Tibial artery (tissue), 4 donors: Measurements from ENCODE around the gene PEX5L.

ENCODE experiments used
- DNase-seq, 2 donors: peaks; one replicate each; pipeline ENCODE4 v3.0.0-alpha.2; 2019
- H3K27ac ChIP-seq, 2 donors: fragments of 200-600 bp; sonication (generic) in 1 of 2; 1 replicate in 1 of 2; 2 replicates in 1 of 2; pipeline ENCODE4 v1.5.1; 2018 to 2019; ENCODE audit warnings: mild to moderate bottlenecking in 1 of 2
- H3K27me3 ChIP-seq, 2 donors: fragments of 200-600 bp; sonication (generic) in 1 of 2; one replicate each; pipeline versions ENCODE4 v1.5.1 to v1.6.0; 2016 to 2019
- H3K36me3 ChIP-seq, 3 donors: fragments of 200-600 bp; sonication (generic) in 2 of 3; one replicate each; pipeline ENCODE4 v1.5.1; 2016 to 2019; ENCODE audit warnings: mild to moderate bottlenecking in 2 of 3
- H3K4me1 ChIP-seq, 4 donors: fragments of 200-600 bp; sonication (generic) in 2 of 4; 1 replicate in 3 of 4; 2 replicates in 1 of 4; pipeline ENCODE4 v1.5.1; 2016 to 2019
- H3K4me3 ChIP-seq, 2 donors: fragments of 200-600 bp; sonication (generic) in 1 of 2; 1 replicate in 1 of 2; 2 replicates in 1 of 2; pipeline ENCODE4 v1.5.1; 2018 to 2019; ENCODE audit warnings: mild to moderate bottlenecking in 2 of 2
- H3K9me3 ChIP-seq, 3 donors: fragments of 200-600 bp; sonication (generic) in 1 of 3; one replicate each; pipeline ENCODE4 v1.5.1; 2016 to 2019
- intact Hi-C: fragments of 100-400 bp; cut with DNase I; formaldehyde crosslinking; loops from one replicate; pipeline ENCODE4 v1.15.0; 2023; ENCODE audit warnings: low total_unique reads
- TF ChIP-seq, protein P1 (sequence below), 2 experiments: fragments of 200-600 bp in 1 of 2; fragments of 450-650 bp in 1 of 2; IDR thresholded peaks; one replicate each; pipeline ENCODE4 v1.5.1; 2017 to 2019; ENCODE audit warnings: antibody characterized with exemption in 2 of 2, mild to moderate bottlenecking in 1 of 2, moderate library complexity in 1 of 2

PEX5L gene

GRCh38 chr3:179840985-179841384, 195.8 kb downstream of the PEX5L start:
- H3K27me3 ChIP-seq, result no peaks in the 10 kb centered on the region
- H3K36me3 ChIP-seq, result no peaks in the 10 kb centered on the region
- DNase-seq, result no peak
- H3K27ac ChIP-seq, result no peak overlapping the region
- H3K4me1 ChIP-seq, result no peaks in the 10 kb centered on the region
- intact Hi-C loops, result no loop called here
- TF ChIP-seq, protein P1, sequence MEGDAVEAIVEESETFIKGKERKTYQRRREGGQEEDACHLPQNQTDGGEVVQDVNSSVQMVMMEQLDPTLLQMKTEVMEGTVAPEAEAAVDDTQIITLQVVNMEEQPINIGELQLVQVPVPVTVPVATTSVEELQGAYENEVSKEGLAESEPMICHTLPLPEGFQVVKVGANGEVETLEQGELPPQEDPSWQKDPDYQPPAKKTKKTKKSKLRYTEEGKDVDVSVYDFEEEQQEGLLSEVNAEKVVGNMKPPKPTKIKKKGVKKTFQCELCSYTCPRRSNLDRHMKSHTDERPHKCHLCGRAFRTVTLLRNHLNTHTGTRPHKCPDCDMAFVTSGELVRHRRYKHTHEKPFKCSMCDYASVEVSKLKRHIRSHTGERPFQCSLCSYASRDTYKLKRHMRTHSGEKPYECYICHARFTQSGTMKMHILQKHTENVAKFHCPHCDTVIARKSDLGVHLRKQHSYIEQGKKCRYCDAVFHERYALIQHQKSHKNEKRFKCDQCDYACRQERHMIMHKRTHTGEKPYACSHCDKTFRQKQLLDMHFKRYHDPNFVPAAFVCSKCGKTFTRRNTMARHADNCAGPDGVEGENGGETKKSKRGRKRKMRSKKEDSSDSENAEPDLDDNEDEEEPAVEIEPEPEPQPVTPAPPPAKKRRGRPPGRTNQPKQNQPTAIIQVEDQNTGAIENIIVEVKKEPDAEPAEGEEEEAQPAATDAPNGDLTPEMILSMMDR (IDR thresholded peaks at IDR 0.05), result no peak
- H3K4me3 ChIP-seq, result no peak overlapping the region
- H3K9me3 ChIP-seq, result no peaks in the 10 kb centered on the region

GRCh38 chr3:179837374-179837773, 199.4 kb downstream of the PEX5L start:
- no peak for DNase-seq
- TF ChIP-seq, protein P1 (IDR thresholded peaks at IDR 0.05), result no peak
- no peaks in the 10 kb centered on the region for H3K9me3 ChIP-seq
- no peak overlapping the region for H3K4me3 ChIP-seq
- no peaks in the 10 kb centered on the region for H3K27me3 ChIP-seq
- H3K36me3 ChIP-seq, result no peaks in the 10 kb centered on the region
- no peak overlapping the region for H3K27ac ChIP-seq
- intact Hi-C loops, result no loop called here
- no peaks in the 10 kb centered on the region for H3K4me1 ChIP-seq

- intact Hi-C loops, result no loop called here
- DNase-seq, result no peak
- Histone ChIP-seq H3K27me3 (no peaks in the 10 kb centered on the region), H3K9me3 (no peaks in the 10 kb centered on the region), H3K4me1 (no peaks in the 10 kb centered on the region), H3K36me3 (no peaks in the 10 kb centered on the region), H3K27ac (no peak overlapping the region), H3K4me3 (no peak overlapping the region)
- TF ChIP-seq, protein P1 (IDR thresholded peaks at IDR 0.05), result no peak
Observed at GRCh38 chr3:179833294-179833693, 203.4 kb downstream of the PEX5L start.

GRCh38 chr3:179832333-179832854, 204.3 kb downstream of the PEX5L start:
- Histone ChIP-seq H3K27ac (no peak overlapping the region), H3K9me3 (no peaks in the 10 kb centered on the region), H3K4me1 (no peaks in the 10 kb centered on the region), H3K36me3 (no peaks in the 10 kb centered on the region), H3K4me3 (no peak overlapping the region), H3K27me3 (no peaks in the 10 kb centered on the region)
- TF ChIP-seq, protein P1 (IDR thresholded peaks at IDR 0.05), result no peak
- intact Hi-C loops, result no loop called here
- no peak for DNase-seq

GRCh38 chr3:179829401-179829800, 207.3 kb downstream of the PEX5L start:
- H3K27me3 ChIP-seq, result no peaks in the 10 kb centered on the region
- H3K4me3 ChIP-seq, result no peak overlapping the region
- no peak overlapping the region for H3K27ac ChIP-seq
- H3K4me1 ChIP-seq, result no peaks in the 10 kb centered on the region
- TF ChIP-seq, protein P1 (IDR thresholded peaks at IDR 0.05), result no peak
- intact Hi-C loops, result no loop called here
- H3K36me3 ChIP-seq, result no peaks in the 10 kb centered on the region
- no peaks in the 10 kb centered on the region for H3K9me3 ChIP-seq
- DNase-seq, result no peak

DNA sequence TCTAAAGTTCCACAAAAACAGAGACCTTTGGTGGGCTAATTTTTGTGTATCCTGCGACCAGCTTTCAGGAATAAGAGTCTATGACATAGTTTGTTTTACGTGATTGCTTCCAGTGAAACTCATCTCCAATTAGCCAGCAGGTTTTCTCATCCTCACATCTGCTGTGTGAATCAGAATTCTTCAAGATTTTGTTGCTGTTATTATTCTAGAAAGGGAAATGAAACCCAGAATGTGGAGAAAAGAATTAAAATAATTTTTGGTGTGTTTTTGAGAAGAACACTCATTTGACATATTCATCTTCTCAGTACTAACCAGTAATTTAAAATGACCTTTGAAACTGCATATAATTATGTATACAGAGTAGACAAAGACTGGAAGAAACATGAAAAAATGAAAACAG, 208.0 kb downstream of the PEX5L start:
- Histone ChIP-seq H3K9me3 (no peaks in the 10 kb centered on the region), H3K36me3 (no peaks in the 10 kb centered on the region), H3K4me1 (no peaks in the 10 kb centered on the region), H3K27ac (no peak overlapping the region), H3K27me3 (no peaks in the 10 kb centered on the region), H3K4me3 (no peak overlapping the region)
- TF ChIP-seq, protein P1 (IDR thresholded peaks at IDR 0.05), result no peak
- intact Hi-C loops, result no loop called here
- no peak for DNase-seq
